PC-9 (cell line): Measurements from ENCODE around the gene APPL2.

Source experiments
- EZH2 ChIP-seq: fragments of 200-600 bp; sonication (generic); IDR thresholded peaks from 2 replicates; pipeline ENCODE4 v1.8.0; 2017; ENCODE audit warnings: antibody characterized with exemption, low read depth
- TF ChIP-seq, protein P1 (sequence below): fragments of 200-600 bp; sonication (generic); conservative IDR thresholded peaks from 2 replicates; pipeline ENCODE4 v1.6.1; 2017; ENCODE audit warnings: mixed run types, antibody characterized with exemption, mild to moderate bottlenecking, moderate library complexity

DNA sequence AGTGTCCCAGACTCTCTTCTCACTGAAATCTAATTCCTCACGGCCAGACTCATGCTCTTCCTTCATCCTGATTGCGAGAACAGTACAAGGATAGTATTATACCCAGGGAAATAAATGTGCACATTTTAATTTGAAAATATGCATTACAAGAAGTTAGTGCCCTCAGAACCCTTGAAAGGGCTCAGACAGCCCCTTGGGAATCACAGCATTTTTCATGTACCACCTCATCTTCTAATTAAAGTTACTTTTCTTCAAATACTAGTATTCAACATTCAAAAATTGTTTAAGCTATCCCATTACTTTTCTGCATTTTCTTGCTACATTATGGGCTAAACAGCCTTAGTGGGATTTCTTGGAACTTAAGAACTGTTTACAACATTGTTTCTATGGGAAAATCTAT is 1.7 kb upstream of the APPL2 start:
- TF ChIP-seq, protein P1, sequence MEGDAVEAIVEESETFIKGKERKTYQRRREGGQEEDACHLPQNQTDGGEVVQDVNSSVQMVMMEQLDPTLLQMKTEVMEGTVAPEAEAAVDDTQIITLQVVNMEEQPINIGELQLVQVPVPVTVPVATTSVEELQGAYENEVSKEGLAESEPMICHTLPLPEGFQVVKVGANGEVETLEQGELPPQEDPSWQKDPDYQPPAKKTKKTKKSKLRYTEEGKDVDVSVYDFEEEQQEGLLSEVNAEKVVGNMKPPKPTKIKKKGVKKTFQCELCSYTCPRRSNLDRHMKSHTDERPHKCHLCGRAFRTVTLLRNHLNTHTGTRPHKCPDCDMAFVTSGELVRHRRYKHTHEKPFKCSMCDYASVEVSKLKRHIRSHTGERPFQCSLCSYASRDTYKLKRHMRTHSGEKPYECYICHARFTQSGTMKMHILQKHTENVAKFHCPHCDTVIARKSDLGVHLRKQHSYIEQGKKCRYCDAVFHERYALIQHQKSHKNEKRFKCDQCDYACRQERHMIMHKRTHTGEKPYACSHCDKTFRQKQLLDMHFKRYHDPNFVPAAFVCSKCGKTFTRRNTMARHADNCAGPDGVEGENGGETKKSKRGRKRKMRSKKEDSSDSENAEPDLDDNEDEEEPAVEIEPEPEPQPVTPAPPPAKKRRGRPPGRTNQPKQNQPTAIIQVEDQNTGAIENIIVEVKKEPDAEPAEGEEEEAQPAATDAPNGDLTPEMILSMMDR, result no peak
- TF ChIP-seq EZH2, result no peak
